ENCODE measurements around the gene PDE3A. TPM values are rescaled to one million over a fixed set of nuclear protein-coding genes. Genes with fewer than 3 reads are reported as not detected.

PDE3A gene
- total RNA-seq, 4 donors from 2014 or later = 7.7 to 75.8 (median 18.7) TPM

- DNase-seq = no peak
- intact Hi-C loops (cut with DNase I; ENCODE audit: low total_unique reads) = no loop called here
- H3K4me1 ChIP-seq = no peaks in the 10 kb centered on the region
- TF ChIP-seq CTCF (IDR thresholded peaks at IDR 0.05) (no peak), POLR2A (IDR thresholded peaks at IDR 0.05) (no peak)
- no peaks in the 10 kb centered on the region for H3K9me3 ChIP-seq
- no peaks in the 10 kb centered on the region for H3K36me3 ChIP-seq
- H3K4me3 ChIP-seq = no peak overlapping the region
- H3K27me3 ChIP-seq = no peaks in the 10 kb centered on the region
- H3K27ac ChIP-seq = no peak overlapping the region
Measured at GRCh38 chr12:20490213-20490612, 121.9 kb downstream of the PDE3A start.

- Histone ChIP-seq H3K27me3 (no peaks in the 10 kb centered on the region), H3K4me1 (no peaks in the 10 kb centered on the region), H3K4me3 (no peak overlapping the region), H3K36me3 (no peaks in the 10 kb centered on the region), H3K9me3 (no peaks in the 10 kb centered on the region), H3K27ac (no peak overlapping the region)
- DNase-seq = no peak
- intact Hi-C loops (cut with DNase I; ENCODE audit: low total_unique reads) = no loop called here
- TF ChIP-seq POLR2A (IDR thresholded peaks at IDR 0.05) (no peak), CTCF (IDR thresholded peaks at IDR 0.05) (no peak)
Measured at GRCh38 chr12:20491290-20491689, 123.0 kb downstream of the PDE3A start.

- TF ChIP-seq POLR2A (IDR thresholded peaks at IDR 0.05) (no peak), CTCF (IDR thresholded peaks at IDR 0.05) (no peak)
- DNase-seq = no peak
- Histone ChIP-seq H3K9me3 (no peaks in the 10 kb centered on the region), H3K36me3 (no peaks in the 10 kb centered on the region), H3K27me3 (no peaks in the 10 kb centered on the region), H3K27ac (no peak overlapping the region), H3K4me3 (no peak overlapping the region), H3K4me1 (no peaks in the 10 kb centered on the region)
- intact Hi-C loops (cut with DNase I; ENCODE audit: low total_unique reads) = no loop called here
Measured at GRCh38 chr12:20492251-20492760, 124.0 kb downstream of the PDE3A start.

GRCh38 chr12:20493934-20494333 lies 125.6 kb downstream of the PDE3A start:
- Histone ChIP-seq H3K4me1 (no peaks in the 10 kb centered on the region), H3K9me3 (no peaks in the 10 kb centered on the region), H3K36me3 (no peaks in the 10 kb centered on the region), H3K4me3 (no peak overlapping the region), H3K27me3 (no peaks in the 10 kb centered on the region), H3K27ac (no peak overlapping the region)
- intact Hi-C loops (cut with DNase I; ENCODE audit: low total_unique reads) = no loop called here
- TF ChIP-seq CTCF (IDR thresholded peaks at IDR 0.05) = no peak
- TF ChIP-seq POLR2A (IDR thresholded peaks at IDR 0.05) = no peak
- DNase-seq = no peak

GRCh38 chr12:20494851-20495250 lies 126.5 kb downstream of the PDE3A start:
- Histone ChIP-seq H3K4me1 (no peaks in the 10 kb centered on the region), H3K36me3 (no peaks in the 10 kb centered on the region), H3K27me3 (no peaks in the 10 kb centered on the region), H3K9me3 (no peaks in the 10 kb centered on the region), H3K4me3 (no peak overlapping the region), H3K27ac (no peak overlapping the region)
- no peak for DNase-seq
- TF ChIP-seq POLR2A (IDR thresholded peaks at IDR 0.05) (no peak), CTCF (IDR thresholded peaks at IDR 0.05) (no peak)
- intact Hi-C loops (cut with DNase I; ENCODE audit: low total_unique reads) = no loop called here
